HG03565 (cell line): ENCODE measurements around the gene DDX39A.
"Not testable (repeated sequence)": the region's sequence is repeated elsewhere in the genome, so short reads cannot be mapped to it uniquely, and the experiment has no call there.

Experiments
- ATAC-seq: cut with Tn5 transposase; IDR thresholded peaks from one replicate; pipeline ENCODE4 v1.9.1; 2021; ENCODE audit warnings: mild to moderate bottlenecking, moderate library complexity; ENCODE audit not compliant: unreplicated experiment

The DDX39A gene

DNA sequence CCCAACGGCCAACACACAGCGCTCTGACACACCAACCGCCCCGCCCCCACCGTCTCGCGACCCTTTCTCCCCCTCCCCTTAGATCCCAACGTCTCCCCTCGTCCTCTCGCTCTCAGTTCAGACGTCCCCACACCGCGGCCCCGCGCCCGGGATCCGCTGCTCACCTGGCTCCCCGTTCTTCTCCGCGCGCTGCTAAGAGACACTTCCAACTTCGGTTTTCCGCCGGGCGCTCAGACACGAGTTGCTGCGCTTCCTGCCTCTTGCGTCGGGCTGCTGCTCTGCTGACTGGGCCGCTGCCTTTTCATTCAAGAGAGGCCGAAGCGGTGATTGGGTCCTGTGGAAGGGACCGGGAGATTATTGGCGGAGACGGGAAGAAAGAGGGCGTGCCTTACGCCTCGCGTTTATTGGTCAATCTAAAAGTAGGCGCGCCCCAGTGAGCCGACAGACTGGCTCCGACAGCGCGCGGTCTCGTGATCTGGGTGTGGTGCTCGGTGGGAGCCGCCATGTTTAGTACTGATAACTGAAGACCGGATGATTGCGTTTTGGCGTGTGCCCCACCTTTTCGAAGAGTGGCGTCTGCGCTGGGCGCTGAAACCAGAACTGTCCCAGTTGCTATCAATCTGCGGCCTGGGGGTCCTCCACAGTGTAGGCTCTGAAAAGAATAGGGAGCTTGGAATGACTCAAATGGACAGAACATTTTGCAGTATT lies at the start of gene DDX39A:
DDX39A (minus strand) TSS at position 236 of the 708 bp plus-strand sequence. CDS start 6,121 bp downstream, outside the sequence.
- peak; percentile 86 for ATAC-seq

DNA sequence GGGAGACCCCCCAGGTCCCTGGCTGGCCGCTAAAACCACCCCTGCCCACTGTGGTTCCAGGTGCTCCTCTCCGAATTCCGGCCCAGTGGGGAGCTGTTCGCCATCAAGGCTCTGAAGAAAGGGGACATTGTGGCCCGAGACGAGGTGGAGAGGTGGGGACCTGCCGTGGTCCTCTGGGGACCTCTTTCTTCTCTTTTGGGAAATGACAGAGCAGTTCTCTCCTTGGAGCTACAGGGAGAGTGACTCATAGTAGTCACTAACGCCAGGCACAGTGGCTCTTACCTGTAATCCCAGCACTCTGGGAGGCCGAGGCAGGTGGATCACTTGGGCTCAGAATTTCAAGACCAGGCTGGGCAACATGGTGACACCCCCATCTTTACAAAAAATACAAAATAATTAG lies 48.7 kb upstream of the DDX39A start:
- no peak for ATAC-seq

DNA sequence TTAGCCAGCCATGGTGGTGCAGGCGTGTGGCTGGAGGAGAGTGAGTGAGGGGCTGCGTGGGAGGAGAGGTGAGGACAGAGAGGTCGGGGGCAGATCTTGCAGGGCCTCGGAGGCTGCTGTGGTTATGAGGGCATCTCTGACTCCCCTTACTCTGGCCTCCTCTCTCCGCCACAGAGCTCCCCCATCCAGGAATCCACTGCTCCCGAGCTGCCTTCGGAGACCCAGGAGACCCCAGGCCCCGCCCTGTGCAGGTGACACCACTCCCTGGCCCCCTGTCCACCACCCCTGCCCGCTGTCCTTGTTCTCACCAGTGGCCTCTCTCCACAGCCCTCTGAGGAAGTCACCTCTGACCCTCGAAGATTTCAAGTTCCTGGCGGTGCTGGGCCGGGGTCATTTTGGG lies 48.2 kb upstream of the DDX39A start:
- ATAC-seq: no peak

DNA sequence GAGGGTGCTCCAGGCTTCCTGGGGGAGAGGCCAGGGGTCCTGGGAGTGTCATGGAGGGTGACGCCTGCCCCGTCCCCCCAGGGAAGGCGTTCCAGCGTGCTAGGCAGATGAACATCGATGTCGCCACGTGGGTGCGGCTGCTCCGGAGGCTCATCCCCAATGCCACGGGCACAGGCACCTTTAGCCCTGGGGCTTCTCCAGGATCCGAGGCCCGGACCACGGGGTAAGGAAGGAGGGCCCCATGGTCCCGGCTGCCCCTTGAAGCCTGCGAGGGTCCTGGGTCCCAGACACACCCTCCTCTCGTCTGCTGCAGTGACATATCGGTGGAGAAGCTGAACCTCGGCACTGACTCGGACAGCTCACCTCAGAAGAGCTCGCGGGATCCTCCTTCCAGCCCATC lies 44.6 kb upstream of the DDX39A start:
- no peak for ATAC-seq

DNA sequence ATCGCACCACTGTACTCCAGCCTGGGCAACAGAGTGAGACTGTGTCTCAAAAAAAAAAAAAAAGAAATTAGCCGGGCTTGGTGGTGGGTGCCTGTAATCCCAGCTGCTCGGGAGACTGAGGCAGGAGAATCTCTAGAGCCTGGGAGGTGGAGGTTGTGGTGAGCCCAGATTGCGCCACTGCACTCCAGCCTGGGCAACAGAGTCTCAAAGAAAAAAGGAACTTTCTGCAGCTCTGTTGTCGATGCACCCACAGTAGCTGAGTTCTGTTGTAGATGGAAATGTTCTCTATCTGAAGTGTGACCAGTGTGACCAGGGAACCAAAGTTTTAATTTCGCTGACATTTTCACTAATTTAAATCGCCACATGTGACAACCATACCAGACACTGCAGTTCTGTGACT lies 43.3 kb upstream of the DDX39A start:
- not testable (repeated sequence) for ATAC-seq

DNA sequence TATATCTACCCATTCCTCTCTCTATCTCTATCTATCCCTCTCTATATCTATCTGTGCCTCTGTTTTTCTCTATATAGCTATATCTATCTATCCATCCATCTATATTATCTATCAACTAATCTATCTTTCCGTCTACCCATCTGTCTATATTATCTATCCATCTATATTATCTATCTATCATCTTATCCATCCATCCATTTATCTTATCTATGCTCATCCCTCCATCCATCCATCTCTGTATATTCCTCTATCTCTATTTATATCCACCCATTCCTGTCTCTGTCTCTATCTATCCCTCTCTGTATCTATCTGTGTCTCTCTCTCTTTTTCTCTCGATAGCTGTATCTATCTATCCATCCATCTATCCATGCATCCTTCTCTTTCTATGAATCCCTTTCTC lies 41.8 kb upstream of the DDX39A start:
- ATAC-seq: no peak

DNA sequence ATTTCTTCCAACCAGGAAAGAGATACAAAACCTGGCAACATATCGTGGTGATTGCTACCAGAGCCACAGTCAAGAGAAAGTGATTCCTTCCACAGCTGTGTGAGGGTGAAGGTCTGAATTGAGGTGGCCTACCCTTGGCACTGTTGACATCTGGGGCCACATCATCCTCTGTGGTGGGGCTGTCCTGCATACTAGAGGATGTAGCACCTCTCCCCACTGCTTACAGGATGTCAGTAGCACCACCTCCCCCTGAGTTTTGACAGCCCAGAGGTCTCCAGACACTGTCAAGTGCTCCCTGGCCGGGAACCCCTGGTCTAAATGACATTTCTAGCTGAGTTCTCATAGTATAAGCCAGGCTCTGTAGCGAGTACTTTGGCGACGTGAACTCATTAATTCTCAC lies 40.6 kb upstream of the DDX39A start:
- no peak for ATAC-seq

DNA sequence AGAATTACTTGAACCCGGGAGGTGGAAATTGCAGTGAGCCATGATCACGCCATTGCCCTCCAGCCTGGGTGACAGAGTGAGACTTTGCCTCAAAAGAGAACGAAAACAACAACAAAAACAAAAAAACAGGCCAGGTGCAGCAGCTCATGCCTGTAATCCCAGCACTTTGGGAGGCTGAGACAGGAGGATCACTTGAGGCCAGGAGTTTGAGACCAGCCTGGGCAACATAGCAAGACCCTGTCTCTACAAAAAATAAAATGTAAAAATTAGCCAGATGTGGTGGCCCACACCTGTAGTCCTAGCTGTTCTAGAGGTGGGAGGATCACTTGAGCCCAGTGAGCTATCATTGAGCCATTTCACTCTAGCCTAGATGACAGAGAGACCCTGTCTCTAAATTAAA lies 33.2 kb upstream of the DDX39A start:
- not testable (repeated sequence) for ATAC-seq

DNA sequence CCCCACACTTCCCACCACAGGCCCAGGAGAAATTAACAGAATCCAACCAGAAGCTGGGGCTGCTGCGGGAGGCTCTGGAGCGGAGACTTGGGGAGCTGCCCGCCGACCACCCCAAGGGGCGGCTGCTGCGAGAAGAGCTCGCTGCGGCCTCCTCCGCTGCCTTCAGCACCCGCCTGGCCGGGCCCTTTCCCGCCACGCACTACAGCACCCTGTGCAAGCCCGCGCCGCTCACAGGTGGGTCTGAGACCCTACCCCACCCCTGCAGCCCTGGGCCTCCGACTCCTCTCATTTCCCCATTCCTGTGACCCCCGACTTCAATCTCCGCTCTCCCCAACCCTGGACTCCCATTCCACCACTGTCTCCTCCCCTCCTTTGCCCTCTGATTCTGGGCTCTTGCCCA lies 31.7 kb upstream of the DDX39A start:
- ATAC-seq: no peak

DNA sequence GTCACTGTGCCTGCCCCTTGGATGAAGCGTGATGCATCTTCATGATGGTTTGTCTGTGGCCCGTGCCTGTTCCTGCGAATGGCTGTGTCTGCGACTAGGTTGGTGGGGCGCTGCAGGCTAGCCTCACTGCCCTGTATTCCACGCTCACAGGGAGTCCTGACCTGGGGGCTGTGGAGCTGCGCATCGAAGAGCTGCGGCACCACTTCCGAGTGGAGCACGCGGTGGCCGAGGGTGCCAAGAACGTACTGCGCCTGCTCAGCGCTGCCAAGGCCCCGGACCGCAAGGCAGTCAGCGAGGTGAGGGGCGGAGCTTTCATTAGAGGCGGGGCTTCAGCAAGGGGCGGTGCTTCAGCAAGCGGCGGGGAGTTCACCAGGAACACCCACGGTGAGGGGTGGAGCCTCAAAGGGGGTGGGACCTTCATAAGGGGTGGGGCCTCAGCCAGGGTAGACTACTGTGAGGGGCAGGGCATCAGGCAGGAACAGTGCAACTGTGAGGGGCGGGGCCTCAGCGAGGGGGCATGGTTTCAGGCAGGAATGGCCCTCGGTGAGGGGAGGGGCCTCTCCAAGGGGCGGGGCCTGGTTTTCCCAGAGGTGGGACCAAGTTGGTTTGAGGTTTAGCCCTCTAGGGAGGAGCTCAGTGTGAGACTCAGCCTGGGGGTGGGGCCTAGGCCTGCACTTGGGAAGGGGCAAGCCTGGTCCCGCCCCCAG lies 31.2 kb upstream of the DDX39A start:
- no peak for ATAC-seq

DNA sequence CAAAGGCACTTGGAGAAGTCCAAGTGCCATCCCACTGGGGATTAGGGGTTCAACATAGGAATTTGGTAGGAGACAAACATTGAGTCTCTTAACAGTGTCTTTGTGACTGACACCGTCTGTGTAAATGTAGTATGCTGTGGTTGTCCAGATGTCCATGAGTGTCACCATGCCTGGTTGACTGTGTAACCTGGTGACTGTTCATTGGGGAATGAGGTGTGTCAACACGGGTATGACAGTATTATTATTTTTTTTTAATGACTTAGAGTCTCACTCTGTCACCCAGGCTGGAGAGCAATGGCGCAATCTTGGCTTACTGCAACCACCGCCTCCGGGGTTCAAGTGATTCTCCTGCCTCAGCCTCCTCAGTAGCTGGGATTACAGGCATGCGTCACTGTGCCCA lies 30.2 kb upstream of the DDX39A start:
- no peak for ATAC-seq

DNA sequence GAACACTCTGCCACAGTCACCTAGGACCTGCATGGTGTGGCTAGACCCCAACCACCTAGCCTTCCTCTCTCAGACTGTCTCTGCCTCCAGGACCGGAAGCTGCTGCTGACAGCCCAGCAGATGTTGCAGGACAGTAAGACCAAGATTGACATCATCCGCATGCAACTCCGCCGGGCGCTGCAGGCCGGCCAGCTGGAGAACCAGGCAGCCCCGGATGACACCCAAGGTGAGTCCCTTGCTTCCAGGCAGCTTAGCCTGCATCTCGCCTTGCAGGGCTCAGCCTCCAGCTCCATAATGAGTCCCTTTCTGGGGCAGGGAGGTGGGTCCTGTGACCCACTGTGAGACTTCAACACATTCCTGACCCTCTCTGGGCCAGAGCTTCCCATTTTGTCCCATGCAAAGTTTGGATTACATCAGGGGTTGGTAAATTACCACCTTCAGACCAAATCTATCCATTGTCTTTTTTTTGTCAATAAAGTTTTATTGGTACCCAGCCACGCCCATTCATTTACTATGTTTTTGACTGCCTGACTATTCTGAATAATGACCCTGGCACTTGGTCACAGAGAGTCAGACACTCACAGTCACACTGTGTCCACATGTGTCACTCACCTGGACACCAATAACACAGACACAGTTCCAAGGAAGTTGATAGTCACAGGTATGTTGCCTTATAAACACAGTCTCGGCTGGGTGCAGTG lies 27.3 kb upstream of the DDX39A start:
- ATAC-seq: no peak

DNA sequence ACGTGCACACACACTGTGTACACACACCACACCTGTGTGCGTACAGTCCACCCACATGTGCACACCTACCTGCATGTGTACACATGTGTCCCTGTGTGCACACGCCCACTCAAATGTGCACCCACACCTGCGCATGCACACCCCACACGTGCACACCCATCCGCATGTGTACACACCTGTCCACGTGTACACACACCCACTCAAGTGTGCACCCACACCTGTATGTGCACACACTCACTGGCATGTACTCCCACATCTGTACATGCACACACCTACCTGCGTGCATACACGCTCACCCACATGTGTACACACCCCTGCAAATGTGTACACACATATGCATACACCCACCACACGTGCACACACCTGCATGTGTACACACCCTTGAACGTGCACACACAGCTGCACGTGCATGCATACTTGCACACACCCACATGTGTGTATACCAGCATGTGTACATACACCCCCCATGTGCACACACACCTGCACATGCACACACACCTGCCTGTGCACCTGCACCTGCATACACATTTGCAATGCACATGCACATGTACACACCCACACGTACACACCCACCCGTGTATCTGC lies 24.6 kb upstream of the DDX39A start:
- no peak for ATAC-seq

DNA sequence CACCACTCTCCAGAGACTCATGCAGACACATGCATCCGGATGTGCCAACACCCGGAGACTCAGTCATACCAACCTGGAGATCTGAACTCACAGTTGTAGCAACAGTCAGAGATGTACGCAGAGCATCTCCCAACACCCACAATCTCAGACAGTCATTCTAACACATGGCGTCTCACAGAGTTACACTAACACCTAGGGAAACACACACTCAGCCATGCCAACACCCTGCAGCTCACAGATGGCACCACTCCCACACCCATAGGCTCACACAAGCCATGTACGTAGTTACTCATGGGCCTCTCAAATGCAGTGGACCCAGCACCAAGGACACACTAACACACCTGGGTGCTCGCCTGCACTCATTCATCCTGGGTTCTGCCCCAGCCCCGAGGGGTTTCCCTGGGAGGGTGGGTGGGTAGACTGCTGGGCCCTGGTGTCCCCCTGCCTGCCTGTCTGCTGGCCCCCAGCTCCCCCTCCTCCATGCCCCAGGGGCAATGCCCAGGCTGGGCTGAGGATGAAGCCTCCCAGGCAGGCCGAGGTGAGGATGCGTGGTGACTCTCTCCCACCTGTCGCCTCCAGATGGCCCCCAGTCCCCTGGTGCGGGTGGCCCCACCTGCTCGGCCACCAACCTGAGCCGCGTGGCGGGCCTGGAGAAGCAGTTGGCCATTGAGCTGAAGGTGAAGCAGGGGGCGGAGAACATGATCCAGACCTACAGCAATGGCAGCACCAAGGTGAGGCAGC lies 23.9 kb upstream of the DDX39A start:
- no peak for ATAC-seq

DNA sequence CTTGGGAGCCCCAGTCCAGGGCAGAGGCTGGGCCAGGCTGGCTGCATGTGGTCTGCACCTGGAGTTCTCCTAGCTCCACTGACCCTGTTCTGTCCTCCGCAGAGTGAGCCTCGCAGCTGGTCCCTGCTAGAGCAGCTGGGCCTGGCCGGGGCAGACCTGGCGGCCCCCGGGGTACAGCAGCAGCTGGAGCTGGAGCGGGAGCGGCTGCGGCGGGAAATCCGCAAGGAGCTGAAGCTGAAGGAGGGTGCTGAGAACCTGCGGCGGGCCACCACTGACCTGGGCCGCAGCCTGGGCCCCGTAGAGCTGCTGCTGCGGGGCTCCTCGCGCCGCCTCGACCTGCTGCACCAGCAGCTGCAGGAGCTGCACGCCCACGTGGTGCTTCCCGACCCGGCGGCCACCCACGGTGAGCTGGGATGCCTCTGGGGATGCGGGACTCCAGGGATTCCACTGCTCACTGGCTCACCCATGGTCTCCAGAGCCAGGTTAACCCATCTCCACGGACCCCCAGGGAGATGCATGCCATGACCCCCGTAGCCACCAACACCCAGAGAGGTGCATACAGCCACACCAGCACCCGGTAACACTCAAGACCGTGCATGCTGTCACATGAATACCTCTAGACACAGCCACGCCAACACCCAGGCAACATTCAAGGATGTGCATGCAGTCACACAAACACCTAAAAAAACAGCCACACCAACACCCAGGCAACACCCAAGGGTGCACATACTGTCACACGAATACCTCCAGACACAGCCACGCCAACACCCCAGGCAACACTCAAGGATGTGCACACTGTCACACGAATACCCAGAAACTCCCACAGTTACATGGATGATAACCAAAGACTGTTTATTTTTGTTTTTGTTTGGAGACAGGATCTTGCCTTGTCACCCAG lies 22.1 kb upstream of the DDX39A start:
- ATAC-seq: no peak

DNA sequence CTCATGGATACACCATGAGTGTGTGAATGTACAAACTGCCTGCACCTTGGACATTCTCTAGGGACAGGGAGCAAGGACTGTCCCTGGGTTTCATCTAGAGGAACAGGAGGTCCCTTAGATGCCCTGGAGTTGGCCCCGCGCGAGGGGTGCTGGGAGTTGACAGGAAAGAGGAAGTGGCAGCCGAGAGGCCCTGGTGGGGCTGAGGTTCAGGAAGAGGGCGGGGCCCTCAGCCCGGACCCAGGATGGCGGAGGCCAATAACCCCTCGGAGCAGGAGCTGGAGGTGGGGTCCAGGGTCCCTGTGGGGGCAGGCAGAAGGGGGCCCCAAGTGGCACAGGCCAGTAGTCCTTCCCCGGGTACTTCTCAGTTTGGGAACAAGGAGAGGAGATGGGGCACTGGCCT lies 20.9 kb upstream of the DDX39A start:
- peak; percentile 60 for ATAC-seq

DNA sequence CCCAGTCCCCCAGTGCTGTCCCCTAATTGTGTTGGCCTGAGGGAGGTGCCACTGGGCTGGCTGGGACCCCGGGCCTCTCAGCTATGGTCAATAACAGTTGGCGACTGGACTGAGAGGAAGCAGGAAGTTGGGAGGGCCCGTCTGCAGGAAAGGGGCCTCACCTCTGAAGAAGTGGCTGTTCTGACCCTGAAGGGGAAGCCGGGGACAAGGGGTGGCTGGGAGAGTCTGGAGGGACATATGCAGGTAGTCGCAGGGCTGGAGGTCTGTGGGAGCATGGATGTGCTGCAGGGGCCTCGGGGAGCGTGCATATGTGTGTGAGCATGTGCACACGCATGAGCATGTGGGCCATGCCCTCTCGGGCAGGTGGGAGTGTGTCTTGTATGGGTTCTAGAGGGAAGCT lies 19.9 kb upstream of the DDX39A start:
- no peak for ATAC-seq

DNA sequence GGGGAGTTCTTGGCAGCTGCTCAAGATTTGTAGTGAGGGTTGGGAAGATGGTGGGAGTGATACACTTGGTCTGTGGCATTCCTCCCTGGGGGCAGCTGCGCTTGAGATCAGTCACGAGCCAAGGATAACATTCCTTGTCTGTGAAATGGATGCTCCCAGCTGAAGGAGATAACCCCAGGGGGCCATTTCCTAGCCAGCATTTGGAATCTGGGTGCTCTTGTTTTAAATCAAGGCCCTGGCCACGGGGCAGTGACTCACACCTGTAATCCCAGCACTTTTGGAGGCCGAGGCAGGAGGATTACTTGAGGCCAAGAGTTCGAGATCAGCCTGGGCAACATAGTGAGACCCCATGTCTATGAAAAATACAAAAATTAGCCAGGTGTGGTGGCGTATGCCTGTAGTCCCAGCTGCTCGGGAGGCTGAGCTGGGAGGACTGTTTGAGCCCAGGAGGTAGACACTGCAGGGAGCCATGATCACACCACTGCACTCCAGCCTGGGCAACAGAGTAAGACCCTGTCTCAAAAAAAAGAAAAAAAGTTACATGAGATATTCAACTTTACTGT lies 18.5 kb upstream of the DDX39A start:
- ATAC-seq: no peak

DNA sequence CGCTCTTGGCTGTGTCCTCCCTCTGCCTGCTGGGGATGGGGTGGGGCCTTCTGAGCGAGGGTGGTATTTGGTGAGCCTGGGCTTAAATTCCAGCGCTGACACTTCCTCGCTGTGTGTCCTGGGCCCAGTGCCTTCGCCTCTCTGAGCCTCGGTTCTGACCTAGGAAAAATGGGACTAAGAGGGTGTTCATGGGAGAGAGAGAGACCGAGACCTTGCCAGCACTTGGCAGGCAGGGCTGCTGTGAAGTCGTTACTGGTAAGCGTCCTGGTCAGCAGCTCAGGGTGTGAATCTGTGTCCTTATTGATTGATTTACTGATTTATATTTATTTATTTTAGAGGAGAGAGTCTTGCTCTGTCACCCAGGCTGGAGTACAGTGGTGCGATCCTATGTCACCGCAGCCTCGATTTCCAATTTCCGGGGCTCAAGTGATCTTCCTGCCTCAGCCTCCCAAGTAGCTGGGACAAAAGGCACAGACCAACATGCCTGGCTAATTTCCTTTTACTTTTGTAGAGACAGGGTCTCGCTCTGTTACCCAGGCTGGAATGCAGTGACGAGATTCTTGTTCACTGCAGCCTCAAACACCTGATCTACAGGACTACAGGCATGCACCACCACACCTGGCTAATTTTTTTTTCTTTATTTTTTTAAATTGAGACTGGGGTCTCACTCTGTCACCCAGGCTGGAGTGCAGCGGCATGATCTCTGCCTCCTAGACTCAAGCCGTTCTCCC lies 16.3 kb upstream of the DDX39A start:
- ATAC-seq: no peak
